Loucy (cell line): Measurements from ENCODE around the gene ODC1.

ENCODE experiments used
- H2AFZ ChIP-seq: fragments of 200-600 bp; sonication (generic); 2 replicates; pipeline ENCODE4 v1.6.0; 2016; ENCODE audit warnings: antibody characterized with exemption, mild to moderate bottlenecking, low read length, moderate library complexity
- H3F3A ChIP-seq: fragments of 200-600 bp; 2 replicates; pipeline ENCODE4 v1.6.0; 2016; ENCODE audit warnings: antibody characterized with exemption, low read depth, mild to moderate bottlenecking
- H3K27me3 ChIP-seq: fragments of 200-600 bp; sonication (generic); 2 replicates; pipeline ENCODE4 v1.6.1; 2014; ENCODE audit warnings: low read length, mild to moderate bottlenecking; ENCODE audit not compliant: insufficient read depth, poor library complexity, severe bottlenecking
- H3K36me3 ChIP-seq: fragments of 200-600 bp; sonication (generic); 2 replicates; pipeline ENCODE4 v1.6.1; 2016; ENCODE audit warnings: low read length; ENCODE audit not compliant: insufficient read depth
- H3K4me1 ChIP-seq: fragments of 200-600 bp; sonication (generic); 2 replicates; pipeline ENCODE4 v1.5.1; 2014; ENCODE audit warnings: low read length, mild to moderate bottlenecking; ENCODE audit not compliant: insufficient read depth, poor library complexity, severe bottlenecking
- H3K4me2 ChIP-seq: fragments of 200-600 bp; sonication (generic); 2 replicates; pipeline ENCODE4 v1.6.0; 2014; ENCODE audit warnings: antibody characterized with exemption, low read length, low read depth, mild to moderate bottlenecking; ENCODE audit not compliant: poor library complexity, severe bottlenecking
- H3K4me3 ChIP-seq: fragments of 200-600 bp; sonication (generic); 2 replicates; pipeline ENCODE4 v1.5.1; 2014; ENCODE audit warnings: low read length, mild to moderate bottlenecking, mixed read lengths; ENCODE audit not compliant: poor library complexity, severe bottlenecking
- H3K79me2 ChIP-seq: fragments of 200-600 bp; sonication (generic); 2 replicates; pipeline ENCODE4 v1.6.1; 2014; ENCODE audit warnings: low read length; ENCODE audit not compliant: insufficient read depth
- H3K9ac ChIP-seq: fragments of 200-600 bp; sonication (generic); 2 replicates; pipeline ENCODE4 v1.6.0; 2014; ENCODE audit warnings: mild to moderate bottlenecking, low read depth, low read length, moderate library complexity; ENCODE audit not compliant: poor library complexity, severe bottlenecking
- H3K9me2 ChIP-seq: fragments of 200-600 bp; sonication (generic); replicated peaks from 2 replicates; pipeline ENCODE4 v1.6.1; 2016; ENCODE audit warnings: low read depth, low read length, mixed read lengths
- H3K9me3 ChIP-seq: fragments of 200-600 bp; sonication (generic); 2 replicates; pipeline ENCODE4 v1.6.1; 2014; ENCODE audit warnings: mild to moderate bottlenecking, antibody characterized with exemption, low read length, low read depth; ENCODE audit not compliant: insufficient read depth
- H4K20me1 ChIP-seq: fragments of 200-600 bp; sonication (generic); 2 replicates; pipeline ENCODE4 v1.6.0; 2014; ENCODE audit warnings: antibody characterized with exemption, low read length, mild to moderate bottlenecking; ENCODE audit not compliant: insufficient read depth, poor library complexity, severe bottlenecking
- EZH2phosphoT487 ChIP-seq: fragments of 200-600 bp; IDR thresholded peaks from 2 replicates; pipeline ENCODE4 v1.6.1; 2018; ENCODE audit warnings: antibody characterized with exemption, mild to moderate bottlenecking, moderate library complexity, borderline replicate concordance
- TF ChIP-seq, protein P1 (sequence below): fragments of 200-600 bp; sonication (generic); conservative IDR thresholded peaks from 2 replicates; pipeline ENCODE4 v1.5.1; 2014; ENCODE audit warnings: mild to moderate bottlenecking, antibody characterized with exemption, low read length

ODC1 gene

DNA sequence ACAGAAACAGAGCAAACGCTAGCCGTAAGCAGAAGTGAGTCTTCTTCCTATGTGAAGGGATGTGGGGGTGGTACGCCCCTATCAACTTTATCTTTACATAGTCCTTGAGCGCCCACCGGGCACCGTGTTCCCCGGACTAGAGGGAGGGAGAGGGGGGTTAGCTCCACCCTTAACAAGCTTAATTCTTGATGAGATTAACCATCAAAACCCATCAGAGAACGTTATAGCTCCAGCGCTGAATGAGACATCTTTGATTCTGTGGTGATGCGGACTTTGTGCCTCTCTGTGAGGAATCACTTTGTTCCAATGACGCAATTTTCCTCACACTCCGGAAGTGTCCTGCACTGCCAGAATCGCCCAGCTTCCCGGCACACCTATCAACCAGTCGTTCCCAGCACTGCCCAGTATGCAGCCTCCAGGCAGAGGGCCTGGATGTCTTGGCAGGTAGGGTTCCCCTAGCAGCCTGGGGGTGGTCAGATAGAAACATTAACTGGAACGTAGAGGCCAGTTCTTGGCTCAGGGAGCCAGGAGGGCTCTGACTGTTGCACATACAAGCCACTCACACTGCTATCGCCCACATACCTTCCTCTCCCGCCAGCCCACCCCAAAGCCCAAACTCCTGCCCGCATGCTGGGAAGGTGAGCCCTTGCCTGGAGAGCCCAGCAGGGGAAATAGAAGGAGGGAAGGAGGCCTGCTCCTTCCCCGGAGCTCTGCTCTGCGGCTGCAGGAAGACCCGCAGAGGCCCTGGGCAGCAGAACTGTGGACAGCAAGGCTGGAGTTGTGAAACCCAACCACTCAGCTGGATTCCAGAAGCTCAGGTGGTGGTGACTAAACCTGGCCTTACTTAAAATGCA is 1.9 kb upstream of the ODC1 start:
- Histone ChIP-seq H3K9ac (peak overlapping the region; percentile 97), H3K4me3 (peak overlapping the region; percentile 94), H3K79me2 (peaks cover 39% of the 10 kb centered on the region), H3K4me1 (peaks cover 40% of the 10 kb centered on the region), H3K9me2 (no peaks in the 10 kb centered on the region), H3K9me3 (no peaks in the 10 kb centered on the region), H4K20me1 (peaks cover 25% of the 10 kb centered on the region), H3K4me2 (peak overlapping the region; percentile 99), H3F3A (no peaks in the 10 kb centered on the region), H2AFZ (no peak overlapping the region), H3K36me3 (no peaks in the 10 kb centered on the region), H3K27me3 (no peaks in the 10 kb centered on the region)
- TF ChIP-seq, protein P1, sequence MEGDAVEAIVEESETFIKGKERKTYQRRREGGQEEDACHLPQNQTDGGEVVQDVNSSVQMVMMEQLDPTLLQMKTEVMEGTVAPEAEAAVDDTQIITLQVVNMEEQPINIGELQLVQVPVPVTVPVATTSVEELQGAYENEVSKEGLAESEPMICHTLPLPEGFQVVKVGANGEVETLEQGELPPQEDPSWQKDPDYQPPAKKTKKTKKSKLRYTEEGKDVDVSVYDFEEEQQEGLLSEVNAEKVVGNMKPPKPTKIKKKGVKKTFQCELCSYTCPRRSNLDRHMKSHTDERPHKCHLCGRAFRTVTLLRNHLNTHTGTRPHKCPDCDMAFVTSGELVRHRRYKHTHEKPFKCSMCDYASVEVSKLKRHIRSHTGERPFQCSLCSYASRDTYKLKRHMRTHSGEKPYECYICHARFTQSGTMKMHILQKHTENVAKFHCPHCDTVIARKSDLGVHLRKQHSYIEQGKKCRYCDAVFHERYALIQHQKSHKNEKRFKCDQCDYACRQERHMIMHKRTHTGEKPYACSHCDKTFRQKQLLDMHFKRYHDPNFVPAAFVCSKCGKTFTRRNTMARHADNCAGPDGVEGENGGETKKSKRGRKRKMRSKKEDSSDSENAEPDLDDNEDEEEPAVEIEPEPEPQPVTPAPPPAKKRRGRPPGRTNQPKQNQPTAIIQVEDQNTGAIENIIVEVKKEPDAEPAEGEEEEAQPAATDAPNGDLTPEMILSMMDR: no peak
- no peak for TF ChIP-seq EZH2phosphoT487

DNA sequence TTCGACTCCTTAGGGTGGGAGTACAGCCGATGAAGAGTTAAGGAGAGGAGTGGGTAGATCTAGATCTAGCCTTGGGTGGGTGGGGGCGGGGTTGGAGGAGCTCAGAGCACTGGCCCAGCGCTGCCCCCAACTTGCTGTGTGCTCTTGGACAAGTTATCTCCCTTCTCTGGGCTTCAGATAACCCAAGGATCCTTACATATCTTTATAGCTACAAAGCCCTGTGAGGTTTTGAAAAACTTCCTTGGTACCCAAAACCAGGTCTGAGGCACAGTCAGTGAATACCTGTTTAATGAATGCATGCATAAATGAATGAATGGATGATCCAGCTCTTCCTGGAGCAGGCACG is 1.3 kb upstream of the ODC1 start:
- peak overlapping the region; percentile 97 for H3K9ac ChIP-seq
- H3K4me1 ChIP-seq: peaks cover 46% of the 10 kb centered on the region

DNA sequence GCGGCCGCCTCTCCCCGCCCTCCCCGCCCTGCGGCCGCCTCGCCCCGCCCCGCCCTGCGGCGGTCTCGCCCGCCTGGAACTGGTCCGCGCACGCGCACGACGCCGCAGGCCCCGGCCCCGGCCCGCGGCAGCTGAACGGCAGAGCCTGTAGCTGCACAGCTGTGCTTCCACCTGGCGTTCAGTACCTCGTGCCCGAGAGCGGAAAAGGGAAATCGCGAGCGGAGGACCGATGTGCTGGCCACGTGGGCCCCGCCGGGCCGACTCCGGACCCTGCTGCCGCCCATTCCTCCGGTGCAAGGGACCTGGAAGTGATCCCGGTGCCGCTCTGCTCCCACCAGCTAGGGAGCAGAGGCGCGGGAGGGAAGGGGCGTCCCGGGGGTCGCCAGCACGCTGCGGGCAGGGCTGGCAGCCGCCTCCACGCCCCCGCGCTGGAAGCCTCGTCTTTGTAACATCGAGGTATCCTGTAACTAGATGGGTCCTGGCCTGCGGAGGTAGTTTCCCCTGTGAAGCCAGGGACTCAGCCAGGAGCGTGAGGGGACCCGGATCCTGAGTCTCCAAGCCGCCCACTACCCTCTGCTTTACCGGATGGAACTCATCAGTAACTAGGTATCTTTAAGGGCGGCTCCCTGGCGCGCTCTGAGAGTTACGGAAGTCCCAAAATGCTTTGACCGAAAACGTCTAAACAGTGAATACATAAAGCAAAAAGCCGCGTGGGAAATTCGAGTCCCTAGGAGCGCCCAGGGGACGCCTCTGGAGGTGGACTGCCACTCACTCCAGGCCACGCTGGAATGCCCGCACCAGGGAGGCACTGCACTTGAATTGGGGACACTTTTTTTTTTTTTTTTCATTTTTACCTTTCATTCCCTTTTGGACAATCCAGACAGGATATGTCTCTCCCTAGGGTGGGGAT is 704 bp upstream of the ODC1 start:
- Histone ChIP-seq H3K4me1 (peaks cover 52% of the 10 kb centered on the region), H3F3A (no peaks in the 10 kb centered on the region), H3K36me3 (peaks cover 10% of the 10 kb centered on the region), H3K27me3 (no peaks in the 10 kb centered on the region), H3K79me2 (peaks cover 51% of the 10 kb centered on the region), H3K9ac (peak overlapping the region; percentile 97), H3K9me2 (no peaks in the 10 kb centered on the region), H4K20me1 (peaks cover 37% of the 10 kb centered on the region), H3K4me3 (peak overlapping the region; percentile 94), H3K9me3 (no peaks in the 10 kb centered on the region), H3K4me2 (peak overlapping the region; percentile 99), H2AFZ (peak overlapping the region; percentile 100)
- TF ChIP-seq, protein P1: 0 out of 2 replicates have a peak, but pooled peaks have one; percentile 26
- no peak for TF ChIP-seq EZH2phosphoT487

More for the DNA sequence above, 1.3 kb upstream of the ODC1 start:
- peaks cover 45% of the 10 kb centered on the region for H3K79me2 ChIP-seq
- H3K27me3 ChIP-seq: no peaks in the 10 kb centered on the region
- TF ChIP-seq EZH2phosphoT487: no peak
- TF ChIP-seq, protein P1: no peak
- no peaks in the 10 kb centered on the region for H3K9me2 ChIP-seq
- peak overlapping the region; percentile 99 for H3K4me2 ChIP-seq
- no peaks in the 10 kb centered on the region for H3F3A ChIP-seq
- peak overlapping the region; percentile 100; the same call in 1 of the 2 replicates for H2AFZ ChIP-seq
- H3K9me3 ChIP-seq: no peaks in the 10 kb centered on the region
- H4K20me1 ChIP-seq: peaks cover 31% of the 10 kb centered on the region
- peaks cover 4% of the 10 kb centered on the region; the same call in 1 of the 2 replicates for H3K36me3 ChIP-seq
- H3K4me3 ChIP-seq: peak overlapping the region; percentile 94
